HG03460 (cell line): ENCODE measurements around the gene CFI.

Source experiments
- ATAC-seq: cut with Tn5 transposase; IDR thresholded peaks from one replicate; pipeline ENCODE4 v1.9.1; 2021; ENCODE audit not compliant: unreplicated experiment

CFI gene

DNA sequence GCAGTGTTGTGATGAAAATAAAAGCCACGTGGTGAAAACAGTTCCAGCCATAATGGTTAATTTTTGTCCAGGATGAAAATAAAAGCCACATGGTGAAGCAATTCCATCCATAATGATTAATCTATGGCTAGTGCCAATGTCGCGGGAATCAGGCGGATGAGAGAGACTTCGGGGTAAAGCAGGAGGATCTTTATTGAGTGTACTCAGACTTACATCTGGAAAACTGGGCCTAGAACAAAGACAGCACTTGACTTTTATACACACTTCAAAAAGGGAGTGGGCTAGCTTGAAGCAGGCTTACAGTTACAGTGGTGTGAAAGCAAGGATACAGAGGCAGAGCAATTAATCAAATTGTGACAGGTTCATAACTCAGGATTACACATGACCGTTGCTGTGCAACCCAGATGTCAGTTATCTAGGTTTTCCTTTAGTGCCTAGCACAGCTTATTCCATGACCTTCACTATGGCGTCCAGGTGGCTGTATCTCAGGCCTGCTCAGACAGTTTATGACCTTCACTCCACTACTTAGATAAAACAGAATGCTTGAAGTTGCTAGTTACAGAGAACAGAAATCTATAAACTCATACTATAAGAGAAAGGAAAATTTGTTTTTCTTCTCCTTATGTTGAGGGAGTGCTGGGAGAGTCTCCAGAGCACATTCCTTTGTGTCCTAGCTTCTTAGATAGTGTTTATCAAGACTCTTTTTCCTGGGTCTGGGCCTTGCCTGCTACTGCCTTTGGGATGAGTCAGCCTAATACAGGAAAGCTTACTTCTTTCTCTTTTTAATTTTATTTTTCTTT, 66.0 kb downstream of the CFI start:
- no peak for ATAC-seq

DNA sequence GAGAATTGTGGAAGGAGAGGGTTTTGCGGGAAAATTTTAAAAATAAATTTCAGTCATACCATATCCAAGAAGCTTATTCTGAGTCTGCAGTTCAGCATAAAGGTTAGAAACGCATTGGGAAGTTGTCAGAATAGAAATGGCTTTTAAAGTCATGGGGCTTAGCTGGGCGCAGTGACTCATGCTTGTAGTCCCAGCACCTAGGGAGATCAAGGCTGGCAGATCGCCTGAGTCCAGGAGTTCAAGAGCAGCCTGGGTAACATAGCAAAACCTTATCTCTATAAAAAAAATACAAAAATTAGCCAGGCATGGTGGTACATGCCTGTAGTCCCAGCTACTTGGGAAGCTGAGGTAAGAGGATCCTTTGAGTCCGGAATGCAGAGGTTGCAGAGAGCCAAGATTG, 68.1 kb downstream of the CFI start:
- no peak for ATAC-seq

DNA sequence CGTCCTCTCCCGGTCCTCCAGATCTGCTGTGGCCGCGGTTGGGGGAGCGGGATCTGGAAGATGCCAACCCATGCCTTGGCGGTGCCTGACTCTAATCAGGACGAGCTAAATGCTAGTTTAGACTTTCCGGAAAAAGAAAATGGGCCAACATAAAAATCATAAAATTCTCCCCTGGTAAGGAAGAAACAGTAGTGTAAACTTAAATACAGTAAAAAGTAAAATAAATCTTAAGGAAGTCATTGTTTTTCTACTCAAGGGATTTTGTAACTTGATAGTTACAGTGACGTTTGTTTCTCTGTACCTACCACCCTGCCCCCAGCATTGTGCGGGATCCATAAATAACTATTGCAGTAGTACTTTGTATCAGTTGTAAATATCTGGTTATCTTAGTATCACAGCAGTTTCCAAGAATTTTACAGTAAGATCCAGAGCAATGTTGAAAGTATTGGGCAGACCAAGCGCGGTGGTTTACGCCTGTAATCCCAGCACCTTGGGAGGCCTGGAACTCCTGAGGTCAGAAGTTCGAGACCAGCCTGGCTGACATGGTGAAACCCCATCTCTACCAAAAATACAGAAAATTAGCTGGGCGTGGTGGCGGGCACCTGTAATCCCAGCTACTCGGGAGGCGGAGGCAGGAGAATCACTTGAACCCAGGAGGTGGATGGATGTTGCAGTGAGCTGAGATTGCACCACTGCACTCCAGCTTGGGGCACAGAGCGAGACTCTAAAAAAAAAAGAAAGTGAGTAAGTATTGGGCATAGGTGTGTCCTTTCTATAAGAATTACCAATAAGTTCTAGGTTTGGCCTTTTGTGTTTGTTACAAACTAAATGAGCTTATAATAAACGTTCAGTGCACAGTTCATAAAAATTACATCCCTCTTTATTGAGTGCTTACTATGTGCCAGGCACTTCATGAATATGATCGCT, 70.9 kb downstream of the CFI start:
- ATAC-seq = no peak

DNA sequence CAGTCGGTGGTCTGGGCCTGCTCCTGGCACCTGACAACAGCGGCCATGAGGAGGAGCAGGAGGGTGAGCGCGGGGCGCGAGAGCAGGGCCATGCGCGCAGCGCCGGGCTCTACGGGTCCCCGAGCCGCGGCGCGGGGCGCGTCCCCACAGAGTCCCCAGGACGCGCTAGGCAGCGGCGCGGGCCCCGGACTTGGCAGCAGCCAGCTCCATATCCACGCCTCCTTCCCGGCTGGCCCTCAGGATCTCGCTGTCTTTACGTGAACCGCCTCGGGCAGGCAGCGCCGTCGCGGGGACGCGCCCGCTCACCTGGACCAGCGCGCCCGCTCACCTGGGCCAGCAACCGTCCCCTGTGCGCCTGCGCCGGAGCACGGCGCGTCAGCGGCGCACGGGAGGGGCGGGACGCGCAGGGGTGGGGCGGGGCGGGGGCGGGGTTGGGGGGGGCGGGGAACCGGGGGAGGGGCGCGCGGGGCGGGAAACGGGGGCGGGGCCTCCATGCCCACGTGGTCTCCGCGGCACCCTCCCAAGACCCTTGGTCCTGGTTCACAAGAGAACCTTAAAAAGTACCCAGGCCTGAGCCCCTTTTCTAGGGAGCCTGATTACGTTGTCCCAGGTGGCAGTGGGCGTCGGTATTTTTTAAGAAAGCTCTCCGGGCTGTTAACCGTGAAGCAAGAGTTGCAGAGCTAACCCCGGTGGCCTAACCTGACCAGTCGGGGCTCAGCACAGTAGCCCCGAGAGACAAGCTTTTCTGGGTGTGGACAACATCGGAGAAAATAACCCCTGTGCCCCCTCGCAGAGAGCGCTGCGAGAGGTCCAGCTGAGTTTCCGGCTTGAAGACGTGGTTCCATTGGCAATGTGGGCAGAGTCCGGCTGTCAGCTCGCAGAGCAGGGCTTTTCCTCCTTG, 71.8 kb downstream of the CFI start, which contains the start of gene PLA2G12A:
PLA2G12A (minus strand) TSS at position 353 of the 901 bp plus-strand sequence; CDS start at position 92, 261 bp downstream.
- ATAC-seq = peak; percentile 89

GRCh38 chr4:109729117-109729717, 72.6 kb downstream of the CFI start:
- ATAC-seq = peak; percentile 21

GRCh38 chr4:109728385-109728784, 73.4 kb downstream of the CFI start:
- ATAC-seq = no peak

DNA sequence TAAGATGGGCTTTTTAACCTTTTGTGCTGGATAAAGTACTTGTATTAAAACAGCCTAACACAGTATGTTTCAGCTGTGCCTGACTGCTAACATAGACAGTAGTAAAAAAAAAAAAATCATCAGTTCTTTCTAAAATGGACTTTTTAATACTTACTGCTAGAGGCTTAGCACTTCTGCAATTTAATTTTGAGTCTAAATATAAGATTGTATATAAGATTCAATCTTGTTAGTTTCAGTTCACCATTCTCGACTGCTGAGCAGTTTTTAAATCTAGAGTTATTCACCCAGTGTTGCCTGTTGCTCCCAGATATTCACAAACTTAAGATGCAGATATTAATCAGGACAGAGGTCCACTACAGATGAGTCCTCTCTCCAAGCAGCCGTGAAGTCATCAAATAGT, 78.7 kb downstream of the CFI start:
- ATAC-seq = no peak

- no peak for ATAC-seq
Observed at GRCh38 chr4:109722357-109722756, 79.4 kb downstream of the CFI start.

DNA sequence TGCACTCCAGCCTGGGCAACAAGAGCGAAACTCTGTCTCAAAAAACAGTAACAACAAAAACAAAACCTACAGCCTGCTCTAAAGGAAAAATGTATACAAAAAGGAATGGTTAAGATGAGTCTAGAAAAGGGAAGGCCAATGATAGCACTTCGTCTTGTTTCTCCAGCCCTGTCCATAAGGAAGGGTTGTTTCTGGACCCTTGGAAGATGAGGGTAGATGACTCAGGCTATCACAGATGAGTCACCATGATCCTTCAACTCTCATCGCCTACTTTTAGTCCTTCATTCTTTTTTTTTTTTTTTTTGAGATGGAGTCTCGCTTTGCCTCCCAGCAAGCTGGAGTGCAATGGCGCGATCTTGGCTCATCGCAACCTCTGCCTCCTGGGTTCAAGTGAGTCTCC, 80.8 kb downstream of the CFI start:
- no peak for ATAC-seq

DNA sequence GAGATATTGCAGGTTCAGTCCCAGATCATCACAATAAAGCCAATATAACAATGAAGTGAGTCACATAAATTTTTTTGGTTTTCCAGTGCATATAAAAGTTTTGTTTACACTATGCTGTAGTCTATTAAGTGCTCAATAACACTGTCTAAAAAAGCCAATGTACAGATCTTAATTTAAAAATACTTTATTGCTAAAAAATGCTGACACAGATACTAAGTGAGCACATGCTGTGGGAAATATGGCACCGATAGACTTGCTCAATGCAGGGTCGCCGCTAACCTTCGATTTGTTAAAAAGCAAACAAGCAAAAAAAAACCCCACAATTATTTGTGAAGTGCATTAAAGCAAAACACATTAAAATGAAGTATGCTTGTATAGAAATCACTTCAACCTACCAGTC, 82.2 kb downstream of the CFI start:
- ATAC-seq = no peak

DNA sequence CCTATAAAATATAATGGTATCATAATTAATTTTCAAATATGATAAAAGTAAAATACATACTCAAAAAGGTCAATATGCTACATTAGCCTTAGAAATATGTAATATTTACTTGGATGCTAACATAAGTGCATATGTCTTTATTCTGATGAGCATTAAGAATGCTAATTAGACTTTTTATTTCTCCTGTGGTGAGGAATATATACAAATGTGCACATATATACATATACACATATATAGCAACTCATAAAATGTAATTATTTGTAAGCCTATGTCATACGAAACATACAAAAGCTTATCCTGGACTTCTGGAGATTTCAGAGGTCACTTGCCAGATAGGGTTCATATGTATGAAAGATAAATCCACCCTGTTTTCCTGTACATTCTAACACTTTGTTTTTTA, 83.0 kb downstream of the CFI start:
- ATAC-seq = no peak

DNA sequence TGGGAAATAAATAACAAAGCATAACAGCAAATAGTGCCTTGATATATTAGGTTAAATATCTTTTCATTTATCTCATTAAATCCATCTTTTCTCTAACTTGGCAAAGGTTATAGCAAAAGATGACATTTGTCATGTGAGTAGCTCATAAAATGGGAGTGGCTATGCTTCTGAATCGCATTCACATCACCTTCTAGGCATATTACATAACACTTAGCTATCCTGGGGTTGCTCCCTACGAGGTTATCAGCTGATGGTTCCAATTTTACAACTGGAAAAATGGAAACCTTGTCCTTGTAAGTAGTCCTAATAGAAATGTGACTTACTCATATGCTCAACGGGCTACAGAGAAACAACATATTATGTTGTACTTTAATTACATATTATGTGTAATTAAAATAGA, 88.3 kb downstream of the CFI start:
- ATAC-seq = no peak

- ATAC-seq = peak; percentile 74
Observed at GRCh38 chr4:109708990-109709389, 92.8 kb downstream of the CFI start.

- no peak for ATAC-seq
Observed at GRCh38 chr4:109708435-109708834, 93.4 kb downstream of the CFI start.

DNA sequence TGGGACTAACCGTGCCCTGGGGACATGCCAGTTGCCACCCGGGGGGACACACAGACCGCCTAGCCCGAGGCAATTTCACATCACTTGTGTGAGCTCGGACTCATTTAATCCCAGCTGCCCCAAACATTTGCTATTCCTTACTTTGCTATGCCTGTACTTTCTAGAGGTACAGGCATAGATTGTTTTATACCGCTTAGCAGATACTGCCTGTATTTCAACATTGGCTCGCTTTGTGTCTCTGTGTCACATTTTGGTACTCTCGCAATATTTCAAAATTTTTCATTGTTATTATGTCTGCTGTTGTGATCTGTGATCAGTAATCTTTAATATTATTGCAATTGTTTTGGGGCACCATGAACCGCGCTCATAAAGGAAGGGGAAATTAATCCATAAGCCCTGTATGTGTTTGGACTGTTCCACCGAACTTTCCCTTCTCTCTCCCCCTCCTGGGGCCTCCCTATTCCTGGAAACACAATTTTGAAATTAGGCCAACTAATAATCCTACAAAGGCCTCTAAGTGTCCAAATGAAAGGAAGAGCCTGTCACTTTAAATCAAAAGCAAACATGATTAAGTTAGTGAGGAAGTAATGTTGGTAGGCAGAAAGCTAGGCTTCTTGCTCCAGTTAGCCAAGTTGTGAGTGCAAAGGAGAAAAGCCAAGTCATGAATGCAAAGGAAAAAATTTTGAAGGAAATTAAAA, 98.0 kb downstream of the CFI start:
- no peak for ATAC-seq

- peak; percentile 75 for ATAC-seq
Observed at GRCh38 chr4:109702950-109703663, 98.7 kb downstream of the CFI start, which contains the start of gene CASP6. CASP6 (minus strand) TSS chr4:109703445; CDS start chr4:109703395, 50 bp downstream.

DNA sequence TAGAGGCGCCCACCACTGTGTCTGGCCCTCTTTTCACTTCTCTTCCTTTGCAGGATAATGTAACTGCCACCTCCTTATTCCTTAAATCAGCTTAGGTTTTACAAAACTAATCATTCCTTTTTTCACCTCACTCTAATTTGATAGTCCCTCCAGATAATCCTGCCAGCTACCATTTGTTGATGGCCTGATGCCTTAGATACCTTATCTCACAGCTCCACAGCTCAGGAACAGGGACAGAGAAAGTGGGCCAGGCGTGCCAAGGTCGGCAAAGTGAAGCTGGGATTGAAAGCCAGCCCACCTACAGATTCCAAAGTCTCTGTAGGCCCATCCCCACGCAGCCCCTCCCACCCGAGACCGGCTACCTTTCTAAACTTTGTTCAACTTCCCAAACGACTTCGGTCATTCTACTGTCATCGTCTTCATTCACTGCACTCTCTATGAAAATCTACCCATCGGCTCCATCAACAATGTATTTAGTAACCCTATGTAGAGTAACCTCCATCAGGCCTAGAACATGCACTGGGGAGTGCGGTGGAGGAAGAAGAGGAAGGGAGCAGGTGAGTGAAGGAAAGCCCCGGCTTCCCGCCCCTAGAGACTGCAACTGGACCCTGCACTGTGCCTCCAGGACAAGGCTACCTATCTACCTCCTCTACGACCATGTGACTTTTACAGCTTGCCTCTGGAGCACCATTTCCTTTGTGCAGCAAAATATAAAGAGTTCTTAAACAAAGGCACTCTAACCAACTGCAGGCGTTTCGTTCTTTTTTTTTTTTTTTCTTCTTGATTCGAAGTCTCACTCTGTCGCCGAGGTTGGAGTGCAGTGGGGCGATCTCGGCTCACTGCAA, 100.0 kb downstream of the CFI start:
- no peak for ATAC-seq

DNA sequence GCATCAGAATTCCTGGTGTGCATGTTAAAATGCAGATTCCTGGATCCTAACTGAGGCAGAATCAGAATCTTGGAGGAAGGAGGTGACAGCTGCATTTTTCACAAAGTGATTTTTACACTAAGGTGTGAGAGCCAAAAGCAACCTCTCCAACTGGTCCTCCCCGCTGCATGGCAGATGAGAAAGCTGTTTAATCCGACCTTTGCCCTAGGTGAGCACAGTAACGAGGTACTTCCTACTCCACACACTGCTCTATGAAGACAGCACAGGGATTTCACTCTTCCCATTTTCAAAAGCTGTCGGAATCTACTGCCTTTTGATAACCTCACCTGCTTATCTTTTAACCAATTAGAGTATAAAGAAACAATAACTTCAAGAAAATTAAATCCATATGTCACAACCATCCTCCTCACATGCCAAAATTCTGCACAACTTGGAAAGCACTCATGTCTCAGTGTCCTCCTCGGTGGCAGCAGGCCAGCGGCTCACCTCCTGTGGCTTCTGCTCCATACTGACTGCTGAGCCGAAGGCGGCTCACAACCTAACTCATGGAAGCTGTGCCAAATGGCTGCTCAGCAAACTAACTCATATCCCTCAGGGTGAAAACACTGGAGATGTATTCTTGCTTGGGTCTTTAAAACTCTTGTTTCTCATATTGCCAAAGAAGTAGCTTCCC, 102.1 kb downstream of the CFI start:
- no peak for ATAC-seq
